ENCODE data around the gene SND1. TPM values are rescaled to one million over a fixed set of nuclear protein-coding genes. Genes with fewer than 3 reads are reported as not detected.

The SND1 gene
- total RNA-seq, 1 experiment from 2014 or later, result 139 TPM

DNA sequence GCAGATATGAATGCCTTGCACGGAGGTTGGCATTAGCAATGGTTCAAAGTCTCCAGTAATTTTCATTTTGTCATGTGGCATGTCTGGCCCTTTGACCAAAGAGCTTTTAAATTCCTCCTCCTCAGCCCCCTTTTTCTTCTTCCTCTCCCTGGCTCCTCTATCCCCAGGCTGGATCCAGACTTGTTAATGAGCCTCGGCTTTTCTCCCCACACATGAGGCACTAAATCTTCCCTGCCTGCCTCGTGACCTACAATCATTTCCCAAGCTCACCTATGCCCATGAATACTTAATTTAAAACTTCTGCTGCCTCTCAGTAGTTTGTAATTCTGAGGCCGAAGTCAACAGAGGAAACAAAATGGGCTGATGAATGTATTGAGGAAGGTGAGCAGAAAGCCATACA lies 402.5 kb downstream of the SND1 start:
- Histone ChIP-seq H3K9ac (ENCODE audit: low read length) (no peak overlapping the region), H4K20me1 (ENCODE audit: low read length) (no peaks in the 10 kb centered on the region), H2AFZ (ENCODE audit: low read length) (no peak overlapping the region), H3F3A (ENCODE audit: low read length, unreplicated experiment) (no peaks in the 10 kb centered on the region), H3K4me2 (ENCODE audit: low read length) (no peak overlapping the region), H3K36me3 (ENCODE audit: low read depth, low read length) (no peaks in the 10 kb centered on the region; the same call in 1 of the 2 replicates), H3K4me3 (ENCODE audit: low read length) (no peak overlapping the region), H3K79me2 (ENCODE audit: low read length) (no peaks in the 10 kb centered on the region), H3K27ac (ENCODE audit: low read length) (no peak overlapping the region), H3K4me1 (ENCODE audit: insufficient read depth, low read length) (no peaks in the 10 kb centered on the region), H3K9me3 (ENCODE audit: low read length) (no peaks in the 10 kb centered on the region), H3K9me2 (replicated peaks; ENCODE audit: low read length) (no peaks in the 10 kb centered on the region), H3K27me3 (ENCODE audit: low read length) (no peaks in the 10 kb centered on the region)
- BruUV-seq (replicated peaks), result no TSS peak
- CTCF ChIA-PET, result no interaction called here
- POLR2A ChIA-PET (ENCODE audit: unreplicated experiment), result no interaction called here
- ATAC-seq (no peak), DNase-seq (no peak)
- intact Hi-C loops (cut with micrococcal nuclease), result no loop called here
- TF ChIP-seq, protein P1, sequence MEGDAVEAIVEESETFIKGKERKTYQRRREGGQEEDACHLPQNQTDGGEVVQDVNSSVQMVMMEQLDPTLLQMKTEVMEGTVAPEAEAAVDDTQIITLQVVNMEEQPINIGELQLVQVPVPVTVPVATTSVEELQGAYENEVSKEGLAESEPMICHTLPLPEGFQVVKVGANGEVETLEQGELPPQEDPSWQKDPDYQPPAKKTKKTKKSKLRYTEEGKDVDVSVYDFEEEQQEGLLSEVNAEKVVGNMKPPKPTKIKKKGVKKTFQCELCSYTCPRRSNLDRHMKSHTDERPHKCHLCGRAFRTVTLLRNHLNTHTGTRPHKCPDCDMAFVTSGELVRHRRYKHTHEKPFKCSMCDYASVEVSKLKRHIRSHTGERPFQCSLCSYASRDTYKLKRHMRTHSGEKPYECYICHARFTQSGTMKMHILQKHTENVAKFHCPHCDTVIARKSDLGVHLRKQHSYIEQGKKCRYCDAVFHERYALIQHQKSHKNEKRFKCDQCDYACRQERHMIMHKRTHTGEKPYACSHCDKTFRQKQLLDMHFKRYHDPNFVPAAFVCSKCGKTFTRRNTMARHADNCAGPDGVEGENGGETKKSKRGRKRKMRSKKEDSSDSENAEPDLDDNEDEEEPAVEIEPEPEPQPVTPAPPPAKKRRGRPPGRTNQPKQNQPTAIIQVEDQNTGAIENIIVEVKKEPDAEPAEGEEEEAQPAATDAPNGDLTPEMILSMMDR (conservative IDR thresholded peaks at IDR 0.05; ENCODE audit: low read depth, low read length), result no peak
- TF ChIP-seq EZH2 (IDR thresholded peaks at IDR 0.05; ENCODE audit: low read length, unreplicated experiment) (no peak), EZH2phosphoT487 (IDR thresholded peaks at IDR 0.05; ENCODE audit: borderline replicate concordance, low read length) (no peak)

GRCh38 chr7:128055637-128056036 lies 403.6 kb downstream of the SND1 start:
- Histone ChIP-seq H3K27ac (ENCODE audit: low read length) (no peak overlapping the region), H3F3A (ENCODE audit: low read length, unreplicated experiment) (no peaks in the 10 kb centered on the region), H3K9me2 (replicated peaks; ENCODE audit: low read length) (no peaks in the 10 kb centered on the region), H3K4me3 (ENCODE audit: low read length) (no peak overlapping the region), H3K4me2 (ENCODE audit: low read length) (no peak overlapping the region), H3K36me3 (ENCODE audit: low read depth, low read length) (no peaks in the 10 kb centered on the region; the same call in 1 of the 2 replicates), H3K4me1 (ENCODE audit: insufficient read depth, low read length) (no peaks in the 10 kb centered on the region), H3K27me3 (ENCODE audit: low read length) (no peaks in the 10 kb centered on the region), H3K79me2 (ENCODE audit: low read length) (no peaks in the 10 kb centered on the region), H3K9ac (ENCODE audit: low read length) (no peak overlapping the region), H3K9me3 (ENCODE audit: low read length) (no peaks in the 10 kb centered on the region), H4K20me1 (ENCODE audit: low read length) (no peaks in the 10 kb centered on the region), H2AFZ (ENCODE audit: low read length) (no peak overlapping the region)
- intact Hi-C loops (cut with micrococcal nuclease), result no loop called here
- DNase-seq, result no peak
- BruUV-seq (replicated peaks), result no TSS peak
- CTCF ChIA-PET, result no interaction called here
- POLR2A ChIA-PET (ENCODE audit: unreplicated experiment), result interaction anchor here (0.9 kb wide), 1 partner anchor 532 kb away, joined by 6 read pairs; no protein-coding TSS in a partner anchor
- no peak for ATAC-seq
- TF ChIP-seq, protein P1 (conservative IDR thresholded peaks at IDR 0.05; ENCODE audit: low read depth, low read length), result no peak

GRCh38 chr7:128056901-128057300 lies 404.9 kb downstream of the SND1 start:
- intact Hi-C loops (cut with micrococcal nuclease), result no loop called here
- no peak overlapping the region for H3K4me3 ChIP-seq (ENCODE audit: low read length)
- H3K27me3 ChIP-seq (ENCODE audit: low read length), result no peaks in the 10 kb centered on the region
- DNase-seq, result no peak
- H3K4me1 ChIP-seq (ENCODE audit: insufficient read depth, low read length), result no peaks in the 10 kb centered on the region
- H3K9me3 ChIP-seq (ENCODE audit: low read length), result no peaks in the 10 kb centered on the region
- BruUV-seq (replicated peaks), result no TSS peak
- H3K36me3 ChIP-seq (ENCODE audit: low read depth, low read length), result no peaks in the 10 kb centered on the region; the same call in 1 of the 2 replicates
- CTCF ChIA-PET, result no interaction called here
- H3K9me2 ChIP-seq (replicated peaks; ENCODE audit: low read length), result no peaks in the 10 kb centered on the region
- POLR2A ChIA-PET (ENCODE audit: unreplicated experiment), result no interaction called here
- no peaks in the 10 kb centered on the region for H4K20me1 ChIP-seq (ENCODE audit: low read length)
- no peak overlapping the region for H3K4me2 ChIP-seq (ENCODE audit: low read length)
- H3F3A ChIP-seq (ENCODE audit: low read length, unreplicated experiment), result no peaks in the 10 kb centered on the region
- H3K79me2 ChIP-seq (ENCODE audit: low read length), result no peaks in the 10 kb centered on the region
- no peak overlapping the region for H3K27ac ChIP-seq (ENCODE audit: low read length)
- H3K9ac ChIP-seq (ENCODE audit: low read length), result no peak overlapping the region
- no peak for ATAC-seq
- H2AFZ ChIP-seq (ENCODE audit: low read length), result no peak overlapping the region
- TF ChIP-seq, protein P1 (conservative IDR thresholded peaks at IDR 0.05; ENCODE audit: low read depth, low read length), result no peak
- TF ChIP-seq EZH2 (IDR thresholded peaks at IDR 0.05; ENCODE audit: low read length, unreplicated experiment) (no peak), EZH2phosphoT487 (IDR thresholded peaks at IDR 0.05; ENCODE audit: borderline replicate concordance, low read length) (no peak)

Data from PC-3 (cell line).